HG03280 (cell line): ENCODE data around the gene TRNAU1AP.
"Not testable (repeated sequence)": the region's sequence is repeated elsewhere in the genome, so short reads cannot be mapped to it uniquely, and the experiment has no call there.

Experiments
- ATAC-seq: cut with Tn5 transposase; IDR thresholded peaks from one replicate; pipeline ENCODE4 v1.9.1; 2021; ENCODE audit warnings: mild to moderate bottlenecking, moderate library complexity; ENCODE audit not compliant: unreplicated experiment

Gene TRNAU1AP

GRCh38 chr1:28521502-28522164 lies 31.3 kb upstream of the TRNAU1AP start:
- no peak for ATAC-seq

- not testable (repeated sequence) for ATAC-seq
These were observed 30.3 kb upstream of the TRNAU1AP start for GRCh38 chr1:28522537-28522936.

GRCh38 chr1:28525002-28525642 lies 27.8 kb upstream of the TRNAU1AP start:
- ATAC-seq = not testable (repeated sequence)

GRCh38 chr1:28526886-28527285 lies 26.0 kb upstream of the TRNAU1AP start:
- ATAC-seq = no peak

- ATAC-seq = no peak
These were observed 22.4 kb upstream of the TRNAU1AP start for GRCh38 chr1:28530456-28530855.

GRCh38 chr1:28534671-28535070 lies 18.2 kb upstream of the TRNAU1AP start:
- ATAC-seq = no peak

GRCh38 chr1:28535180-28535579 lies 17.7 kb upstream of the TRNAU1AP start:
- no peak for ATAC-seq

- no peak for ATAC-seq
These were observed 15.3 kb upstream of the TRNAU1AP start for GRCh38 chr1:28537457-28538199.

- ATAC-seq = no peak
These were observed 14.6 kb upstream of the TRNAU1AP start for GRCh38 chr1:28538286-28538685.

GRCh38 chr1:28540651-28541050 lies 12.2 kb upstream of the TRNAU1AP start:
- ATAC-seq = no peak

GRCh38 chr1:28541414-28542015 lies 11.4 kb upstream of the TRNAU1AP start:
- not testable (repeated sequence) for ATAC-seq

- ATAC-seq = no peak
These were observed 7.6 kb upstream of the TRNAU1AP start for GRCh38 chr1:28545246-28545628.

- ATAC-seq = no peak
These were observed 4.6 kb upstream of the TRNAU1AP start for GRCh38 chr1:28548318-28548717.

- no peak for ATAC-seq
These were observed 1.5 kb upstream of the TRNAU1AP start for GRCh38 chr1:28551381-28551780.

GRCh38 chr1:28560886-28561285 lies 8.0 kb downstream of the TRNAU1AP start:
- ATAC-seq = no peak

- no peak for ATAC-seq
These were observed 11.4 kb downstream of the TRNAU1AP start for GRCh38 chr1:28564310-28564709.

GRCh38 chr1:28565040-28565439 lies 12.2 kb downstream of the TRNAU1AP start:
- no peak for ATAC-seq

GRCh38 chr1:28565726-28566125 lies 12.8 kb downstream of the TRNAU1AP start:
- no peak for ATAC-seq

GRCh38 chr1:28566931-28567330 lies 14.0 kb downstream of the TRNAU1AP start:
- ATAC-seq = no peak

GRCh38 chr1:28571911-28572310 lies 19.0 kb downstream of the TRNAU1AP start:
- ATAC-seq = no peak

- not testable (repeated sequence) for ATAC-seq
These were observed 20.0 kb downstream of the TRNAU1AP start for GRCh38 chr1:28572891-28573290.

- ATAC-seq = no peak
These were observed 20.7 kb downstream of the TRNAU1AP start for GRCh38 chr1:28573564-28573963.
